ENCODE results near the gene ARAP1. TPM values are rescaled to one million over a fixed set of nuclear protein-coding genes. Genes with fewer than 3 reads are reported as not detected.

Gene ARAP1
- total RNA-seq, 6 experiments from 2014 or later: 32.9 to 76.7 (median 41.2) TPM

GRCh38 chr11:72649215-72649976 lies 102.8 kb downstream of the ARAP1 start:
- Histone ChIP-seq H3K36me3 (no peaks in the 10 kb centered on the region), H3K4me3 (no peak overlapping the region), H3K4me1 (no peaks in the 10 kb centered on the region), H3K27me3 (no peaks in the 10 kb centered on the region), H3K27ac (no peak overlapping the region), H3K9me3 (no peaks in the 10 kb centered on the region)
- WGBS (ENCODE audit: insufficient coverage, low coverage, low lambda C conversion rate, missing lambda C conversion rate): 75% methylated on average over 5 of the region's 5 CpGs
- no peak for TF ChIP-seq POLR2A (IDR thresholded peaks at IDR 0.05)
- no peak for TF ChIP-seq CTCF (IDR thresholded peaks at IDR 0.05)
- ATAC-seq: no peak
- intact Hi-C loops (cut with DNase I): loop anchor here in 1 of 2 donors (5.0 kb wide), 1 partner anchor 52 kb away; no protein-coding TSS in a partner anchor
- no peak for DNase-seq

GRCh38 chr11:72648384-72649136 lies 103.6 kb downstream of the ARAP1 start:
- WGBS (ENCODE audit: insufficient coverage, low coverage, low lambda C conversion rate, missing lambda C conversion rate): 78% methylated on average over 4 of the region's 7 CpGs
- intact Hi-C loops (cut with DNase I): loop anchor here in 1 of 2 donors (5.0 kb wide), 1 partner anchor 51 kb away; no protein-coding TSS in a partner anchor
- Histone ChIP-seq H3K4me3 (no peak overlapping the region), H3K27me3 (no peaks in the 10 kb centered on the region), H3K36me3 (no peaks in the 10 kb centered on the region), H3K27ac (no peak overlapping the region), H3K4me1 (no peaks in the 10 kb centered on the region), H3K9me3 (no peaks in the 10 kb centered on the region)
- ATAC-seq (no peak), DNase-seq (no peak)
- TF ChIP-seq POLR2A (IDR thresholded peaks at IDR 0.05): no peak
- TF ChIP-seq CTCF (IDR thresholded peaks at IDR 0.05): no peak

GRCh38 chr11:72647882-72648281 lies 104.3 kb downstream of the ARAP1 start:
- no peak overlapping the region for H3K27ac ChIP-seq
- no peaks in the 10 kb centered on the region for H3K27me3 ChIP-seq
- DNase-seq: no peak
- no peak for TF ChIP-seq CTCF (IDR thresholded peaks at IDR 0.05)
- no peak for TF ChIP-seq POLR2A (IDR thresholded peaks at IDR 0.05)
- no peak for ATAC-seq
- 50% methylated on average over 1 of the region's 4 CpGs for WGBS (ENCODE audit: insufficient coverage, low coverage, low lambda C conversion rate, missing lambda C conversion rate)
- H3K9me3 ChIP-seq: no peaks in the 10 kb centered on the region
- intact Hi-C loops (cut with DNase I): loop anchor here in 1 of 2 donors (5.0 kb wide), 1 partner anchor 51 kb away; no protein-coding TSS in a partner anchor
- H3K4me1 ChIP-seq: peaks cover 0 to 4% (median 0%) of the 10 kb centered on the region in 4 donors
- no peaks in the 10 kb centered on the region for H3K36me3 ChIP-seq
- no peak overlapping the region for H3K4me3 ChIP-seq

GRCh38 chr11:72646472-72646871 lies 105.7 kb downstream of the ARAP1 start:
- H3K36me3 ChIP-seq: no peaks in the 10 kb centered on the region
- H3K9me3 ChIP-seq: no peaks in the 10 kb centered on the region
- TF ChIP-seq CTCF (IDR thresholded peaks at IDR 0.05): no peak
- no peak for TF ChIP-seq POLR2A (IDR thresholded peaks at IDR 0.05)
- intact Hi-C loops (cut with DNase I): loop anchor here in 1 of 2 donors (5.0 kb wide), 1 partner anchor 49 kb away; no protein-coding TSS in a partner anchor
- DNase-seq (no peak), ATAC-seq (no peak)
- no peaks in the 10 kb centered on the region for H3K27me3 ChIP-seq
- H3K27ac ChIP-seq: no peak overlapping the region
- H3K4me3 ChIP-seq: no peak overlapping the region
- peaks cover 0 to 14% (median 4%) of the 10 kb centered on the region in 4 donors for H3K4me1 ChIP-seq
- 53% methylated on average over 2 of the region's 2 CpGs for WGBS (ENCODE audit: insufficient coverage, low coverage, low lambda C conversion rate, missing lambda C conversion rate)
